ENCODE measurements around the gene KRT82. TPM values are rescaled to one million over a fixed set of nuclear protein-coding genes. Genes with fewer than 3 reads are reported as not detected.

The KRT82 gene
- total RNA-seq, 1 donor from 2014 or later: not detected

GRCh38 chr12:52434760-52435530, 28.8 kb upstream of the KRT82 start:
- intact Hi-C loops (cut with DNase I): no loop called here
- Histone ChIP-seq H3K27ac (no peak overlapping the region), H3K36me3 (no peaks in the 10 kb centered on the region), H3K9me3 (no peaks in the 10 kb centered on the region), H3K4me3 (no peak overlapping the region), H3K27me3 (no peaks in the 10 kb centered on the region), H3K4me1 (peaks cover 40% of the 10 kb centered on the region)
- DNase-seq (ENCODE audit: extremely low spot score in 2 of 2): peak; percentile 34 to 69
- TF ChIP-seq POLR2A (IDR thresholded peaks at IDR 0.05) (no peak), CTCF (IDR thresholded peaks at IDR 0.05) (no peak), POLR2AphosphoS5 (IDR thresholded peaks at IDR 0.05; ENCODE audit: insufficient read depth in 1 of 2, low read depth in 1 of 2) (no peak)

- no peak within 1 kb of the TSS for H3K27ac ChIP-seq
- H3K36me3 ChIP-seq: no peaks in the 10 kb centered on the region
- H3K4me1 ChIP-seq: peaks cover 36% of the 10 kb centered on the region
- no peaks in the 10 kb centered on the region for H3K9me3 ChIP-seq
- TF ChIP-seq CTCF (IDR thresholded peaks at IDR 0.05): no peak
- TF ChIP-seq POLR2A (IDR thresholded peaks at IDR 0.05): no peak
- TF ChIP-seq POLR2AphosphoS5 (IDR thresholded peaks at IDR 0.05; ENCODE audit: insufficient read depth in 1 of 2, low read depth in 1 of 2): no peak
- no peak within 1 kb of the TSS for H3K4me3 ChIP-seq
- H3K27me3 ChIP-seq: no peaks in the 10 kb centered on the region
- DNase-seq (ENCODE audit: extremely low spot score in 2 of 2): peak in 1 of 2 donors; percentile 81
- intact Hi-C loops (cut with DNase I): no loop called here
Observed at GRCh38 chr12:52434081-52434733, 28.1 kb upstream of the KRT82 start, which contains the start of gene KRT75. Gene KRT75, minus strand, starts transcription at chr12:52434371. Its CDS starts 67 bp downstream, at chr12:52434304.

- Histone ChIP-seq H3K27me3 (no peaks in the 10 kb centered on the region), H3K36me3 (no peaks in the 10 kb centered on the region), H3K4me1 (peaks cover 31% of the 10 kb centered on the region), H3K27ac (no peak overlapping the region), H3K4me3 (no peak overlapping the region), H3K9me3 (no peaks in the 10 kb centered on the region)
- peak in 1 of 2 donors; percentile 83 for DNase-seq (ENCODE audit: extremely low spot score in 2 of 2)
- intact Hi-C loops (cut with DNase I): no loop called here
- TF ChIP-seq POLR2A (IDR thresholded peaks at IDR 0.05): no peak
Observed at GRCh38 chr12:52433501-52434080, 27.5 kb upstream of the KRT82 start.

- Histone ChIP-seq H3K27me3 (no peaks in the 10 kb centered on the region), H3K36me3 (no peaks in the 10 kb centered on the region), H3K4me1 (peaks cover 23% of the 10 kb centered on the region), H3K9me3 (no peaks in the 10 kb centered on the region), H3K27ac (no peak overlapping the region), H3K4me3 (no peak overlapping the region)
- intact Hi-C loops (cut with DNase I): no loop called here
- TF ChIP-seq POLR2AphosphoS5 (IDR thresholded peaks at IDR 0.05; ENCODE audit: insufficient read depth in 1 of 2, low read depth in 1 of 2) (no peak), CTCF (IDR thresholded peaks at IDR 0.05) (no peak), POLR2A (IDR thresholded peaks at IDR 0.05) (no peak)
- DNase-seq (ENCODE audit: extremely low spot score in 2 of 2): peak; percentile 31 to 75
Observed at GRCh38 chr12:52432559-52433207, 26.5 kb upstream of the KRT82 start.

- no peaks in the 10 kb centered on the region for H3K9me3 ChIP-seq
- peaks cover 11% of the 10 kb centered on the region for H3K4me1 ChIP-seq
- H3K27ac ChIP-seq: no peak overlapping the region
- no peaks in the 10 kb centered on the region for H3K27me3 ChIP-seq
- DNase-seq (ENCODE audit: extremely low spot score in 2 of 2): no peak
- no peak for TF ChIP-seq POLR2AphosphoS5 (IDR thresholded peaks at IDR 0.05; ENCODE audit: insufficient read depth in 1 of 2, low read depth in 1 of 2)
- TF ChIP-seq CTCF (IDR thresholded peaks at IDR 0.05): no peak
- no peak for TF ChIP-seq POLR2A (IDR thresholded peaks at IDR 0.05)
- no peaks in the 10 kb centered on the region for H3K36me3 ChIP-seq
- no peak overlapping the region for H3K4me3 ChIP-seq
- intact Hi-C loops (cut with DNase I): no loop called here
Observed at GRCh38 chr12:52428121-52428520, 22.0 kb upstream of the KRT82 start.

All from vagina (tissue), 2 donors.